Breast epithelium (tissue), 3 donors: ENCODE data around the gene CCDC7.

Experiments used
- CTCF ChIP-seq, 3 donors: fragments of 450-650 bp; IDR thresholded peaks; one replicate each; pipeline ENCODE4 v1.5.1; 2016 to 2017; ENCODE audit warnings: antibody characterized with exemption in 3 of 3, mild to moderate bottlenecking in 3 of 3, moderate library complexity in 3 of 3
- POLR2A ChIP-seq: fragments of 450-650 bp; IDR thresholded peaks from one replicate; pipeline ENCODE4 v1.6.1; 2016; ENCODE audit warnings: antibody characterized with exemption, mild to moderate bottlenecking, moderate library complexity

GRCh38 chr10:32684291-32684690, 238.4 kb downstream of the CCDC7 start:
- TF ChIP-seq POLR2A, result no peak
- no peak for TF ChIP-seq CTCF (IDR thresholded peaks at IDR 0.05)
